ENCODE data around the gene PPIF. TPM values are rescaled to one million over a fixed set of nuclear protein-coding genes. Genes with fewer than 3 reads are reported as not detected.
A peak's percentile ranks its signal among the peaks of the same experiment; 100 is the strongest.

PPIF gene
- total and polyA plus RNA-seq, 7 donors: 26.4 to 74.9 (median 48.5) TPM

- no peak overlapping the region for H3K4me3 ChIP-seq
- DNase-seq: no peak
- intact Hi-C loops (cut with DNase I): no loop called here
- WGBS, 2 donors: 92 to 94% methylated on average over 2 of the region's 2 CpGs
- peaks cover 0 to 30% (median 25%) of the 10 kb centered on the region in 4 donors for H3K4me1 ChIP-seq
- H3K36me3 ChIP-seq: no peaks in the 10 kb centered on the region
- no peak overlapping the region for H3K27ac ChIP-seq
- H3K27me3 ChIP-seq: no peaks in the 10 kb centered on the region
- TF ChIP-seq CTCF (IDR thresholded peaks at IDR 0.05) (no peak), POLR2AphosphoS5 (IDR thresholded peaks at IDR 0.05) (no peak), POLR2A (IDR thresholded peaks at IDR 0.05) (no peak), EP300 (IDR thresholded peaks at IDR 0.05) (no peak)
- no peaks in the 10 kb centered on the region for H3K9me3 ChIP-seq
Measured at GRCh38 chr10:79321494-79321882, 25.8 kb upstream of the PPIF start.

- H3K4me3 ChIP-seq: no peak overlapping the region
- H3K4me1 ChIP-seq: peaks cover 0 to 29% (median 22%) of the 10 kb centered on the region in 4 donors
- H3K9me3 ChIP-seq: no peaks in the 10 kb centered on the region
- no peaks in the 10 kb centered on the region for H3K27me3 ChIP-seq
- peak overlapping the region in 1 of 4 donors; percentile 70 for H3K27ac ChIP-seq
- intact Hi-C loops (cut with DNase I): no loop called here
- DNase-seq: no peak
- H3K36me3 ChIP-seq: no peaks in the 10 kb centered on the region
- no peak for TF ChIP-seq EP300 (IDR thresholded peaks at IDR 0.05)
- TF ChIP-seq POLR2AphosphoS5 (IDR thresholded peaks at IDR 0.05): no peak
- no peak for TF ChIP-seq CTCF (IDR thresholded peaks at IDR 0.05)
- TF ChIP-seq POLR2A (IDR thresholded peaks at IDR 0.05): no peak
Measured at GRCh38 chr10:79321951-79322350, 25.3 kb upstream of the PPIF start.

- Histone ChIP-seq H3K4me3 (no peak overlapping the region), H3K4me1 (peaks cover 0 to 20% (median 14%) of the 10 kb centered on the region in 4 donors), H3K9me3 (no peaks in the 10 kb centered on the region), H3K27ac (peak overlapping the region in 3 of 4 donors; percentile 1 to 70 (median 44)), H3K27me3 (no peaks in the 10 kb centered on the region), H3K36me3 (no peaks in the 10 kb centered on the region)
- intact Hi-C loops (cut with DNase I): no loop called here
- peak; percentile 88 for DNase-seq
- 51 to 73% methylated on average over 15 of the region's 15 CpGs for WGBS, 2 donors
- TF ChIP-seq EP300 (IDR thresholded peaks at IDR 0.05) (no peak), POLR2A (IDR thresholded peaks at IDR 0.05) (no peak), POLR2AphosphoS5 (IDR thresholded peaks at IDR 0.05) (no peak), CTCF (IDR thresholded peaks at IDR 0.05) (no peak)
Measured at GRCh38 chr10:79322616-79323543, 24.4 kb upstream of the PPIF start.

- DNase-seq: no peak
- Histone ChIP-seq H3K4me1 (peaks cover 0 to 18% (median 13%) of the 10 kb centered on the region in 4 donors), H3K36me3 (no peaks in the 10 kb centered on the region), H3K9me3 (no peaks in the 10 kb centered on the region), H3K27me3 (no peaks in the 10 kb centered on the region), H3K4me3 (no peak overlapping the region), H3K27ac (peak overlapping the region in 3 of 4 donors; percentile 1 to 70 (median 44))
- no peak for TF ChIP-seq POLR2A (IDR thresholded peaks at IDR 0.05)
- TF ChIP-seq POLR2AphosphoS5 (IDR thresholded peaks at IDR 0.05): no peak
- TF ChIP-seq EP300 (IDR thresholded peaks at IDR 0.05): no peak
- TF ChIP-seq CTCF (IDR thresholded peaks at IDR 0.05): no peak
- 66 to 91% methylated on average over 1 of the region's 1 CpG for WGBS, 2 donors
- intact Hi-C loops (cut with DNase I): no loop called here
Measured at GRCh38 chr10:79323602-79324001, 23.7 kb upstream of the PPIF start.
